ENCODE data around the gene QRFPR.

GRCh38 chr4:121326597-121326996 is 54.2 kb downstream of the QRFPR start:
- no peak for TF ChIP-seq CTCF (IDR thresholded peaks at IDR 0.05)
- no peak for TF ChIP-seq POLR2A (IDR thresholded peaks at IDR 0.05)

Data from uterus (tissue), 2 donors.